Measurements from ENCODE around the gene ENPP7. TPM values are rescaled to one million over a fixed set of nuclear protein-coding genes. Genes with fewer than 3 reads are reported as not detected.

Gene ENPP7
- total RNA-seq, 1 donor from 2014 or later: not detected

DNA sequence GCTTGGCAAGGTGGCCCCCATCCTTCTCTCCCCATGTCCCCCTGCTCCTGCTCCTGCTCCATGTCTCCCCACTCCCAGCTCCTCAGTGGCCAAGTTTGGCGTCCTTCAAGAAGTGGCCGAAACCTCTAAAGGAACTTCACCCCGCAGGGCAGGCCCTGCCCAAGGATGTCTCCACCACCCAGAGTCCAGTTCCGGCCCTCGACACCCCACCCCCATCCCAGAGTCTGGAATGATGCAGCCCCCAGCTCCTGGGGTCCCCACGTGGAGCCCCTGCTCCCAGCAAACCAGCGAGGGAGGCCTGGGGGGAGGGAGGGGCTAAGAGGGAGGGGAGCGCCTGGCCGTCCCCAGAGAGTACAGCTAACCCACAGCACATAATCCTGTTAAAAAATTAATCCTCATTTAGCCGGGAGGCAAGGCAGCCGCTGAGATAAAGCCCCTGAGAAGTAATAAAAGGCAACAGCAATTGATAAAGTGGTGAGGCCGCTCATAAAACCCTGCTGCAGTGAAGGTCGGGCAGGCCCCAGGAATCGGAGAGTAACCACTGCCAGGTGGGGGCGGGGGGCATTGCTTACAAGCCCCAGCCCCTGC, 9.9 kb upstream of the ENPP7 start:
- H3K27me3 Mint-ChIP-seq (ENCODE audit: low read depth): peaks cover 14% of the 10 kb centered on the region
- H3K36me3 Mint-ChIP-seq (ENCODE audit: low read depth): no peaks in the 10 kb centered on the region
- no peaks in the 10 kb centered on the region for H3K4me1 Mint-ChIP-seq (ENCODE audit: low read depth)
- TF ChIP-seq CTCF (IDR thresholded peaks at IDR 0.05): no peak
- no peak overlapping the region for H3K27ac Mint-ChIP-seq (ENCODE audit: unreplicated experiment)
- H3K4me3 Mint-ChIP-seq (ENCODE audit: unreplicated experiment): no peak overlapping the region
- no peak for DNase-seq (ENCODE audit: low spot score)
- H3K9me3 Mint-ChIP-seq (ENCODE audit: low read depth): no peaks in the 10 kb centered on the region

GRCh38 chr17:79721993-79722671, 8.6 kb upstream of the ENPP7 start:
- no peak overlapping the region for H3K4me3 Mint-ChIP-seq (ENCODE audit: unreplicated experiment)
- peak; percentile 63 for TF ChIP-seq CTCF (IDR thresholded peaks at IDR 0.05)
- no peaks in the 10 kb centered on the region for H3K9me3 Mint-ChIP-seq (ENCODE audit: low read depth)
- H3K27ac Mint-ChIP-seq (ENCODE audit: unreplicated experiment): no peak overlapping the region
- H3K4me1 Mint-ChIP-seq (ENCODE audit: low read depth): no peaks in the 10 kb centered on the region
- no peaks in the 10 kb centered on the region for H3K36me3 Mint-ChIP-seq (ENCODE audit: low read depth)
- no peak for DNase-seq (ENCODE audit: low spot score)
- H3K27me3 Mint-ChIP-seq (ENCODE audit: low read depth): peaks cover 9% of the 10 kb centered on the region

DNA sequence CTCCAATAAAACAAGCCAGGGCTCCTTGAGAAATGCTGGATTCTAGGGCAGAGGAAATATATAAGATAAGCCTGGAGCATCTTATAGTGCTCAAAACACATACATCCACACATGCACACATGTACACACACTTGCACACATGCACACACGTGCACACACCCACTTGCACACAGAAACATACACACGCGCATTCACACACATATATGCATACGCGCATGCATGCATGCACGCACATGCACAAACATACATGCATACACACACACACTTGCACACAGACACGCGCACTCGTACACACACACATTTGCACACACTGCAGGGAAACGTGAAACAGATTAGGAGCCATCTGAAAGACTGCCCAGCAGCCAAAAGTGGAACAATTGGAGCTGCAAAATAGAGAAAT, 8.0 kb upstream of the ENPP7 start:
- H3K4me1 Mint-ChIP-seq (ENCODE audit: low read depth): no peaks in the 10 kb centered on the region

GRCh38 chr17:79728169-79728907, 2.4 kb upstream of the ENPP7 start:
- Mint-ChIP-seq H3K4me3 (ENCODE audit: unreplicated experiment) (peak overlapping the region; percentile 71), H3K4me1 (ENCODE audit: low read depth) (peaks cover 3% of the 10 kb centered on the region), H3K27me3 (ENCODE audit: low read depth) (peaks cover 4% of the 10 kb centered on the region), H3K27ac (ENCODE audit: unreplicated experiment) (no peak overlapping the region), H3K36me3 (ENCODE audit: low read depth) (no peaks in the 10 kb centered on the region), H3K9me3 (ENCODE audit: low read depth) (no peaks in the 10 kb centered on the region)
- TF ChIP-seq CTCF (IDR thresholded peaks at IDR 0.05): no peak
- DNase-seq (ENCODE audit: low spot score): no peak

More for the DNA sequence above, 8.0 kb upstream of the ENPP7 start:
- DNase-seq (ENCODE audit: low spot score): no peak
- Mint-ChIP-seq H3K27me3 (ENCODE audit: low read depth) (peaks cover 9% of the 10 kb centered on the region), H3K36me3 (ENCODE audit: low read depth) (no peaks in the 10 kb centered on the region), H3K9me3 (ENCODE audit: low read depth) (no peaks in the 10 kb centered on the region), H3K27ac (ENCODE audit: unreplicated experiment) (no peak overlapping the region), H3K4me3 (ENCODE audit: unreplicated experiment) (no peak overlapping the region)
- TF ChIP-seq CTCF (IDR thresholded peaks at IDR 0.05): no peak

- TF ChIP-seq CTCF (IDR thresholded peaks at IDR 0.05): no peak
- Mint-ChIP-seq H3K36me3 (ENCODE audit: low read depth) (no peaks in the 10 kb centered on the region), H3K4me1 (ENCODE audit: low read depth) (peaks cover 3% of the 10 kb centered on the region), H3K27me3 (ENCODE audit: low read depth) (peaks cover 3% of the 10 kb centered on the region), H3K27ac (ENCODE audit: unreplicated experiment) (no peak overlapping the region), H3K9me3 (ENCODE audit: low read depth) (no peaks in the 10 kb centered on the region), H3K4me3 (ENCODE audit: unreplicated experiment) (no peak overlapping the region)
- no peak for DNase-seq (ENCODE audit: low spot score)
These were observed 1.8 kb upstream of the ENPP7 start for GRCh38 chr17:79728908-79729471.

Data from chondrocyte (in vitro differentiated cells).